ENCODE results near the gene ALKAL2. TPM values are rescaled to one million over a fixed set of nuclear protein-coding genes. Genes with fewer than 3 reads are reported as not detected.

ALKAL2 gene
- polyA plus RNA-seq, 6 donors from 2014 or later = 1.1 to 1.6 TPM; not detected in 4

DNA sequence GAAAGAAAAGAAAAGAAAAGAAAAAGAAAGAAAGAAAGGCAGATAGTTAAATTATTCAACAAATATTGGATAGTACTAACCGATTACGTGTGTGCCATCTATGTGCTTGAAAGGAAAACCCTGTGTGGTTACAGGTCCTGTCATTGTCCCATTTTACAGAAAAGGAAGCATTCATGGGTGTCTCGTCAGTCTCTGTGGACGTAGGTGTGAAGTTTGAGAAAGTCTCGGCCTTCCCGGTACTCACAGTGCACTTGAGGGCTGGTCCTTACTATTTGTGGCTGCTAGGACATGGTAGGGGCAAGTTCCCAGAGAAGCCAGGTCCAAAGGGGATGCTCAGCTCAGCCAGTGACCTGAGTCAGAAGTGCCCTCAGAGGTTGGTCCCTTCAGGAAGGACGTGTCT, 43.3 kb downstream of the ALKAL2 start:
- DNase-seq = no peak
- H3K27me3 Mint-ChIP-seq = no peaks in the 10 kb centered on the region
- peak overlapping the region in 1 of 6 donors; percentile 14 for H3K27ac Mint-ChIP-seq
- no peak for ATAC-seq (ENCODE audit: low read depth in 2 of 2)
- peaks cover 40 to 41% of the 10 kb centered on the region in 2 donors for H3K36me3 Mint-ChIP-seq
- H3K9me3 Mint-ChIP-seq = peaks cover 0 to 3% (median 0%) of the 10 kb centered on the region in 7 donors
- H3K4me1 Mint-ChIP-seq = peaks cover 4 to 6% (median 6%) of the 10 kb centered on the region in 3 donors
- H3K4me3 Mint-ChIP-seq = no peak overlapping the region

DNA sequence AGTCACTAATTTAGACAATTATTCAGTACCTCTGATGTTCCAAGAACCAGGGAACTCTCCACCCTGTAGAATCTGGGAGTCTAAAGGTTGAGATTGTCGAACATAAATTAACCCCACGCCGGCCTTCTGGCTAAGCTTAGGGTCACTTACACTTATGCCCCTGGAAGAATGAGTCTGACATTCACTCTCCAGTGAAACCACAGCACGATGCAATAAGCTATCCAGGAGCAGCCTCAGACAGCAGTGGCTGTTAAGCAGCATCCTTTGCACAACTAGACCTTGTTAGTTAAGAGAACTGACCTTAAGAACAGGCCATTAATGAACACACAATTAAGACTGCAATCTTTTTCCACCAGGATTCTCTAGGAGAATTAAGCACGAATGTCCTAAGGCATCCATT, 49.0 kb downstream of the ALKAL2 start:
- H3K4me3 Mint-ChIP-seq = no peak overlapping the region
- peak overlapping the region in 1 of 6 donors; percentile 24 for H3K27ac Mint-ChIP-seq
- DNase-seq (no peak), ATAC-seq (ENCODE audit: low read depth in 2 of 2) (no peak)
- H3K4me1 Mint-ChIP-seq = no peaks in the 10 kb centered on the region
- peaks cover 0 to 3% (median 0%) of the 10 kb centered on the region in 7 donors for H3K9me3 Mint-ChIP-seq
- H3K27me3 Mint-ChIP-seq = no peaks in the 10 kb centered on the region
- H3K36me3 Mint-ChIP-seq = peaks cover 32 to 46% of the 10 kb centered on the region in 2 donors

DNA sequence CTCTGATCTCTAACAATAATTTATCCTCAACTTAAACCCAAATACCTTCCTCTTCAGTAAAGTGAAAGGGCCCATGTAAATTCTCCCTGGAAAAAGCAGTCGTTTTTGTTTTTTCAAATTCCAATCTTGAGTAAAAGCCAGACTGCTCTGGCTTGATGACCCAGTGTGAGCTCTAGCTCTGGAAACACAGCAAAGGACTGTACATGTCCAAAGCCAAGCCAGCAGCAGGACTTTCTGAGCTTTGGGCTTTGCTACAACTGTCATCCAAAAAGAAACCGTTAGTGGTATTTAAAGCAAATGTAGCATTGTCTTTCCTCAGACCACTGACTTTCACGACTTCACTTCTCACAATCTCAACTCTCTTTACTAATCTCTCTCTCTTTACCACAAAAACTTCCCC, 49.5 kb downstream of the ALKAL2 start:
- H3K27me3 Mint-ChIP-seq = no peaks in the 10 kb centered on the region
- peaks cover 28 to 46% of the 10 kb centered on the region in 2 donors for H3K36me3 Mint-ChIP-seq
- H3K4me1 Mint-ChIP-seq = no peaks in the 10 kb centered on the region
- H3K4me3 Mint-ChIP-seq = no peak overlapping the region
- H3K27ac Mint-ChIP-seq = peak overlapping the region in 2 of 6 donors; percentile 24 to 49
- H3K9me3 Mint-ChIP-seq = peaks cover 0 to 3% (median 0%) of the 10 kb centered on the region in 7 donors
- DNase-seq (no peak), ATAC-seq (ENCODE audit: low read depth in 2 of 2) (no peak)

DNA sequence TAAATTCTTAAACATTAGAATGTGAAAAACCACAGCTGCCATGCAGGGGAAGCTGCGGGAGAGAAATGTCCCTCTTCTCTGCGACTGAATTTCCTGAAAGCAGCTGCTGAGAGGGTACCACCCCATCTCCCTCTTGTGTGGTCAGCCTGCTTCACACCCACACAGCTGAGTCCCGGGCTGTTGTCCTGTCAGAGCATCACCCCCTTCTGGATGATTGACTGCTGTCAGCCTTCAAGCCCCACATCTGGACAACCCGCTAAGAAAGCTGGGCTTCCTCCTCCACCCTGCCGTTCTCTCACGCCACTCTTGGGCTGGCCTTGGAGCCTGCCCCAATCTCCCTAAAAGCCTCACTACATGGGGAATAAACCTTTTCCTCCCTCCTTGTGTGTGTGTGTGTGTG, 50.0 kb downstream of the ALKAL2 start:
- Mint-ChIP-seq H3K9me3 (peaks cover 0 to 3% (median 0%) of the 10 kb centered on the region in 7 donors), H3K27me3 (no peaks in the 10 kb centered on the region), H3K36me3 (peaks cover 23 to 41% of the 10 kb centered on the region in 2 donors), H3K4me3 (no peak overlapping the region), H3K27ac (peak overlapping the region in 1 of 6 donors; percentile 9), H3K4me1 (no peaks in the 10 kb centered on the region)
- no peak for DNase-seq
- ATAC-seq (ENCODE audit: low read depth in 2 of 2) = no peak

DNA sequence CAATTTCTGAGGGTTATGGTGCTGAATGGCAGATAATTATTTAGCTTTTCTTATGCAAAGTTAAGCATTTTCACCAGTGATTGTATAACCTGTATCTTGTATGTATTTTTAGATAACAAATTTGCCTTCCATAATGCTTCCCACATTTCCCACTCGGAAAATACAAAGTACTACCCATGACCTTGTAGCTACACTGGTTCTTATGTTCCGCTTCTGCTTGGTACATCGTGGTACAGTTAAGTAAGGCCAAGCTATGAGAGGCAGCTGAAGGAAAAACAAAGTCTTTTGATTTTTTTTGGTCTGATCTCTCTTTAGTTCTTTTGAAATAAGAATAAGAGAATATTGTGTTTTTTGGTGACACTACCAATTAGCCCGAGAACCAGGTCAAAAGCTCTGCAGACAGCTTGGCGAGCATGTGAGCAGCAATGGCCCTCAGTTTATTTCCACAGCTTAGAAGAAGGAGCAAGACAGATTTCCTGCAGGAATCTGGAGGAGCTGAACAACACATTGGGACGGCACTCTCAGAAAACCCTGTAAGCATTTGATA, 50.8 kb downstream of the ALKAL2 start:
- no peak for DNase-seq
- Mint-ChIP-seq H3K4me3 (no peak overlapping the region), H3K9me3 (peaks cover 0 to 3% (median 0%) of the 10 kb centered on the region in 7 donors), H3K27ac (no peak overlapping the region), H3K4me1 (no peaks in the 10 kb centered on the region), H3K27me3 (no peaks in the 10 kb centered on the region), H3K36me3 (peaks cover 16 to 35% of the 10 kb centered on the region in 2 donors)
- ATAC-seq (ENCODE audit: low read depth in 2 of 2) = no peak

DNA sequence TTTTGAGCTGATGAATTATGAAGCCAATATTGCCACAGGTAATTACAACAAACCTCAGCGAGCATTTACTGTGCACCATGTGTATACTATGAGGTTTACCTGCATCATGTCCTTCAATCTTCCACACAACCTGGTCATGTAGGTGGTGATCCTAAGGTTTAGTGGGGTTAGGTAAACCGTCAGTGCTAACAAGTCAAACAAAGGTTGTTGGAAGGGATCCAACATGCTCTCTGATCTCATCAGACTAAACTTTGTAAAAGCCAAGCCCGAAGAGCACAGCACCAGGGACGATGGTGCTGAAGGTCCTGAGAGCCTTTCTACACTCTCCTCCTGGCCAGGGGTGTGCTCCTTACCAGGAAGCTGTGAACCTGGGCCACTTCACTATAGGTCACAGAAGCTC, 53.5 kb downstream of the ALKAL2 start:
- no peak for DNase-seq
- no peaks in the 10 kb centered on the region for H3K27me3 Mint-ChIP-seq
- H3K36me3 Mint-ChIP-seq = peaks cover 0 to 33% of the 10 kb centered on the region in 2 donors
- no peak overlapping the region for H3K27ac Mint-ChIP-seq
- no peaks in the 10 kb centered on the region for H3K9me3 Mint-ChIP-seq
- no peak for ATAC-seq (ENCODE audit: low read depth in 2 of 2)
- no peak overlapping the region for H3K4me3 Mint-ChIP-seq
- no peaks in the 10 kb centered on the region for H3K4me1 Mint-ChIP-seq

DNA sequence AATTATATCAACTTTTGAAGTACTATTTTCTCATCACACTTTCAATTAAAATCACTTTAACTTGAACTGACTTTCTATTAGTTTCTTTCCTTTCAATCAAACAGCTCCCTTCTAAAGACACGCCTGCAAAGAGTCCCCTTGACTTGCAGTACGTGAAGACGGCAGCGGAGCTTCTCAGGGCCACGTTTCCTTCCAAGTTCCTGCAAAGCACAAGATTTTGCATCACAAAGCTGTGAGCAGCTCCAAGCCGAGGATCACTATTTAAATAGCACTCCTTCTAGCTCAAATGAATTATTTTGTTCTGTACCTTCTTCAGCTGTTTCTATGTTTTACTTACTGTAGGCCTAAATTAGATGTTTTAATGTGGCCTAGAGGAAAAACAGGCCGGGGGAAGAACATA, 54.9 kb downstream of the ALKAL2 start:
- ATAC-seq (ENCODE audit: low read depth in 2 of 2) (no peak), DNase-seq (no peak)
- Mint-ChIP-seq H3K27me3 (no peaks in the 10 kb centered on the region), H3K4me3 (no peak overlapping the region), H3K27ac (peak overlapping the region in 1 of 6 donors; percentile 38), H3K9me3 (no peaks in the 10 kb centered on the region), H3K4me1 (no peaks in the 10 kb centered on the region), H3K36me3 (peaks cover 3 to 40% of the 10 kb centered on the region in 2 donors)

DNA sequence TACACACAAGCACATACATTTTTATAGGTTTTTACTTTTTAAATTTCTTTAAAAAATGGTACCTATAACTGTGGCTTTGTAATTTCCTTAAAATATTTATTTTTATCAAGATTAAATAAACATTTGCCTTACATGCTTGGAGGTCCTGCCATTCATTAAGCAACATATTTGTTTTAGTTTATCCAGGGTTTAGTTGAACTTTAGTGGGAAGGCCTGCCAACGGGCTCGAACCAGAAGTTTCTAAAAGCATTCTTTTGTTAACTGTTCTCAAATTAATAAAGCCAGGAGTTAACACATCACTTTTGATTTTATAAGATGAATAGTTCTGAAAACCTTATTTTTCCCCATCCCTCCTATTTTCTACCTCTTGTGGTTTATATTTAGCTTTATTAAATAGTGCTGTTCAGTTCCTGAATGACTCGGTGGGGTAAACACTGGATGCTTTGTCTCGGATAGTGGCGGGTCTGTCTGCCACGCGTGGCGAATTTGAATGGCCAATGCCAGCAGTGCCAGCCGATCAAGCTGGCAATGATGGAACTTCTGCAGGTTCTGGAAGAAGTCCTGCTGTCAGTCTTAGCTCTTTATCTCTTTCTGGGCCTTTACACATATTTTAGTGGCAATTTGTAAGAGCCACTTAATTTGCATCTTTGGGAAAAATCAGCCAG, 56.2 kb downstream of the ALKAL2 start:
- Mint-ChIP-seq H3K4me3 (no peak overlapping the region), H3K9me3 (no peaks in the 10 kb centered on the region), H3K27me3 (no peaks in the 10 kb centered on the region), H3K27ac (peak overlapping the region in 1 of 6 donors; percentile 86), H3K36me3 (peaks cover 16 to 51% of the 10 kb centered on the region in 2 donors), H3K4me1 (no peaks in the 10 kb centered on the region)
- ATAC-seq (ENCODE audit: low read depth in 2 of 2) (no peak), DNase-seq (no peak)

Other genes with a start within 250 kb of the ALKAL2 start
- not detected for gene FAM110C, start 241.6 kb downstream of the ALKAL2 start, polyA plus RNA-seq (ENCODE audit: low read depth in 6 of 6)
- gene SH3YL1, start 24.1 kb downstream of the ALKAL2 start, polyA plus RNA-seq (ENCODE audit: low read depth in 6 of 6) = 10 to 100 TPM; 17.6 to 40.5 (median 21.0) TPM
- 100 to 1,000 TPM; 202 to 385 (median 219) TPM for gene ACP1, start 23.1 kb downstream of the ALKAL2 start, polyA plus RNA-seq (ENCODE audit: low read depth in 6 of 6)